ENCODE results near the gene TTC33.

Gene TTC33

GRCh38 chr5:40503439-40503838 is 252.3 kb downstream of the TTC33 start:
- no peak for DNase-seq

- no peak for DNase-seq
Observed at GRCh38 chr5:40502736-40503135, 253.0 kb downstream of the TTC33 start.

GRCh38 chr5:40501711-40502444 is 253.9 kb downstream of the TTC33 start:
- no peak for DNase-seq

GRCh38 chr5:40499518-40500273 is 256.1 kb downstream of the TTC33 start:
- no peak for DNase-seq

- no peak for DNase-seq
Observed at GRCh38 chr5:40499007-40499406, 256.8 kb downstream of the TTC33 start.

- no peak for DNase-seq
Observed at GRCh38 chr5:40497573-40497972, 258.2 kb downstream of the TTC33 start.

- no peak for DNase-seq
Observed at GRCh38 chr5:40495237-40495635, 260.5 kb downstream of the TTC33 start.

- DNase-seq, result no peak
Observed at GRCh38 chr5:40494631-40495236, 261.0 kb downstream of the TTC33 start.

- DNase-seq, result no peak
Observed at GRCh38 chr5:40492056-40492455, 263.7 kb downstream of the TTC33 start.

GRCh38 chr5:40491644-40492043 is 264.1 kb downstream of the TTC33 start:
- DNase-seq, result no peak

- DNase-seq, result no peak
Observed at GRCh38 chr5:40490464-40491111, 265.2 kb downstream of the TTC33 start.

- no peak for DNase-seq
Observed at GRCh38 chr5:40489421-40489820, 266.3 kb downstream of the TTC33 start.

- no peak for DNase-seq
Observed at GRCh38 chr5:40486437-40487275, 269.1 kb downstream of the TTC33 start.

- DNase-seq, result no peak
Observed at GRCh38 chr5:40485021-40485998, 270.5 kb downstream of the TTC33 start.

- no peak for DNase-seq
Observed at GRCh38 chr5:40484495-40484894, 271.3 kb downstream of the TTC33 start.

GRCh38 chr5:40483316-40483715 is 272.4 kb downstream of the TTC33 start:
- DNase-seq, result no peak

GRCh38 chr5:40481241-40481640 is 274.5 kb downstream of the TTC33 start:
- no peak for DNase-seq

GRCh38 chr5:40480392-40480791 is 275.4 kb downstream of the TTC33 start:
- no peak for DNase-seq

GRCh38 chr5:40479939-40480338 is 275.8 kb downstream of the TTC33 start:
- no peak for DNase-seq

GRCh38 chr5:40478766-40479165 is 277.0 kb downstream of the TTC33 start:
- no peak for DNase-seq

GRCh38 chr5:40477856-40478546 is 277.8 kb downstream of the TTC33 start:
- DNase-seq, result no peak
